ENCODE results near the gene SLC26A3. TPM values are rescaled to one million over a fixed set of nuclear protein-coding genes. Genes with fewer than 3 reads are reported as not detected.

The SLC26A3 gene
- total RNA-seq, 3 donors from 2014 or later, result 13.6 to 36.4 TPM; not detected in 1

DNA sequence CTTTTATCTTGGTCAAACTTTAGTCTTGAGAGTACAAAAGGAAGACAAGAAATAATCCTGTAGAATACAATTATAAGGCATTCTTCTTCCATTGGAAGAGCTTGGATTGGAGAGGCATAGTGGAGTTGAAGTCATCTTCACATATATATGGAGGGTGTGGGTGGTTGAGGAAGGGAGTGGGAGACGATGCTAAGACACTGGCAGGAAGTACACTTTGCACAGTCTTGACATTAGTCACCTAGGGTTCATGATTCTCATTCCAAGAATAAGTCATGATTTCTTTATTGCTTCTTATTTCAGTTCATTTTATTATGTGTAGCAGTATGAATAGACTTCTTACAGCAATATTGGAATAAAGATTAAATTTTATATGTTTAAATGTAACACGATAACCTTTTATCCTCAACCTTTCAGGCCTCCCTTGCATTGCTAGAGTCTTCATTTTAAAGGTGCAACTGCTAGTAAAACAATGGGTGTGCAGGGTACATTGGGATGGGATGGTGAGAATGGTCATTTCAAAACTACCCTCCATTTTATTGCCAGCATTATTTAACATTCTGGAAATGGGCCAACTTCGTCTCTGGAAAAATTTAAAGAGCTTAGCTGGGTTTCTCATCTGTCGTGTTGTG, 12.3 kb upstream of the SLC26A3 start:
- H3K4me1 ChIP-seq, result no peaks in the 10 kb centered on the region
- no peak for DNase-seq (ENCODE audit: low spot score in 2 of 2)
- H3K27ac ChIP-seq, result no peak overlapping the region
- intact Hi-C loops (cut with DNase I; ENCODE audit: low total_unique reads), result no loop called here
- no peaks in the 10 kb centered on the region for H3K36me3 ChIP-seq
- no peak overlapping the region for H3K4me3 ChIP-seq
- TF ChIP-seq, protein P1, sequence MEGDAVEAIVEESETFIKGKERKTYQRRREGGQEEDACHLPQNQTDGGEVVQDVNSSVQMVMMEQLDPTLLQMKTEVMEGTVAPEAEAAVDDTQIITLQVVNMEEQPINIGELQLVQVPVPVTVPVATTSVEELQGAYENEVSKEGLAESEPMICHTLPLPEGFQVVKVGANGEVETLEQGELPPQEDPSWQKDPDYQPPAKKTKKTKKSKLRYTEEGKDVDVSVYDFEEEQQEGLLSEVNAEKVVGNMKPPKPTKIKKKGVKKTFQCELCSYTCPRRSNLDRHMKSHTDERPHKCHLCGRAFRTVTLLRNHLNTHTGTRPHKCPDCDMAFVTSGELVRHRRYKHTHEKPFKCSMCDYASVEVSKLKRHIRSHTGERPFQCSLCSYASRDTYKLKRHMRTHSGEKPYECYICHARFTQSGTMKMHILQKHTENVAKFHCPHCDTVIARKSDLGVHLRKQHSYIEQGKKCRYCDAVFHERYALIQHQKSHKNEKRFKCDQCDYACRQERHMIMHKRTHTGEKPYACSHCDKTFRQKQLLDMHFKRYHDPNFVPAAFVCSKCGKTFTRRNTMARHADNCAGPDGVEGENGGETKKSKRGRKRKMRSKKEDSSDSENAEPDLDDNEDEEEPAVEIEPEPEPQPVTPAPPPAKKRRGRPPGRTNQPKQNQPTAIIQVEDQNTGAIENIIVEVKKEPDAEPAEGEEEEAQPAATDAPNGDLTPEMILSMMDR (IDR thresholded peaks at IDR 0.05), result no peak
- TF ChIP-seq POLR2A (IDR thresholded peaks at IDR 0.05) (no peak), POLR2AphosphoS5 (IDR thresholded peaks at IDR 0.05) (no peak)
- H3K9me3 ChIP-seq, result no peaks in the 10 kb centered on the region
- H3K27me3 ChIP-seq, result no peaks in the 10 kb centered on the region

- Histone ChIP-seq H3K4me1 (no peaks in the 10 kb centered on the region), H3K27me3 (no peaks in the 10 kb centered on the region), H3K4me3 (no peak overlapping the region), H3K27ac (no peak overlapping the region), H3K9me3 (no peaks in the 10 kb centered on the region), H3K36me3 (no peaks in the 10 kb centered on the region)
- TF ChIP-seq, protein P1 (IDR thresholded peaks at IDR 0.05), result no peak
- TF ChIP-seq POLR2A (IDR thresholded peaks at IDR 0.05), result no peak
- TF ChIP-seq POLR2AphosphoS5 (IDR thresholded peaks at IDR 0.05), result no peak
- no peak for DNase-seq (ENCODE audit: low spot score in 2 of 2)
- intact Hi-C loops (cut with DNase I; ENCODE audit: low total_unique reads), result no loop called here
These were observed 10.5 kb upstream of the SLC26A3 start for GRCh38 chr7:107813524-107813923.

- intact Hi-C loops (cut with DNase I; ENCODE audit: low total_unique reads), result no loop called here
- Histone ChIP-seq H3K9me3 (no peaks in the 10 kb centered on the region), H3K4me1 (no peaks in the 10 kb centered on the region), H3K27me3 (no peaks in the 10 kb centered on the region), H3K27ac (peak overlapping the region; percentile 9 to 50), H3K36me3 (no peaks in the 10 kb centered on the region), H3K4me3 (no peak overlapping the region)
- peak in 1 of 2 donors; percentile 48 for DNase-seq (ENCODE audit: low spot score in 2 of 2)
- TF ChIP-seq POLR2AphosphoS5 (IDR thresholded peaks at IDR 0.05), result no peak
These were observed 8.9 kb upstream of the SLC26A3 start for GRCh38 chr7:107811934-107812333.

GRCh38 chr7:107810626-107811025, 7.6 kb upstream of the SLC26A3 start:
- Histone ChIP-seq H3K4me3 (no peak overlapping the region), H3K9me3 (no peaks in the 10 kb centered on the region), H3K4me1 (no peaks in the 10 kb centered on the region), H3K27ac (no peak overlapping the region), H3K27me3 (no peaks in the 10 kb centered on the region), H3K36me3 (no peaks in the 10 kb centered on the region)
- no peak for DNase-seq (ENCODE audit: low spot score in 2 of 2)
- TF ChIP-seq, protein P1 (IDR thresholded peaks at IDR 0.05), result no peak
- no peak for TF ChIP-seq POLR2AphosphoS5 (IDR thresholded peaks at IDR 0.05)
- no peak for TF ChIP-seq POLR2A (IDR thresholded peaks at IDR 0.05)
- intact Hi-C loops (cut with DNase I; ENCODE audit: low total_unique reads), result no loop called here

GRCh38 chr7:107809179-107809578, 6.2 kb upstream of the SLC26A3 start:
- Histone ChIP-seq H3K27me3 (no peaks in the 10 kb centered on the region), H3K4me3 (no peak overlapping the region), H3K4me1 (no peaks in the 10 kb centered on the region), H3K36me3 (no peaks in the 10 kb centered on the region), H3K27ac (no peak overlapping the region), H3K9me3 (no peaks in the 10 kb centered on the region)
- no peak for DNase-seq (ENCODE audit: low spot score in 2 of 2)
- TF ChIP-seq, protein P1 (IDR thresholded peaks at IDR 0.05), result no peak
- no peak for TF ChIP-seq POLR2AphosphoS5 (IDR thresholded peaks at IDR 0.05)
- no peak for TF ChIP-seq POLR2A (IDR thresholded peaks at IDR 0.05)
- intact Hi-C loops (cut with DNase I; ENCODE audit: low total_unique reads), result no loop called here
